Mononuclear cell (primary cell): ENCODE results near the gene SHROOM3. TPM values are rescaled to one million over a fixed set of nuclear protein-coding genes. Genes with fewer than 3 reads are reported as not detected.

Experiments
- H3K27me3 ChIP-seq: 2 replicates; pipeline ENCODE4 v1.6.0; 2011; ENCODE audit warnings: low read length, control low read depth; ENCODE audit not compliant: insufficient read depth
- H3K4me1 ChIP-seq: 2 replicates; pipeline ENCODE4 v1.5.1; 2011; ENCODE audit warnings: mild to moderate bottlenecking, low read length, control low read depth; ENCODE audit not compliant: insufficient read depth
- H3K4me3 ChIP-seq: 2 replicates; pipeline ENCODE4 v1.5.1; 2011; ENCODE audit warnings: mild to moderate bottlenecking, low read length, moderate library complexity
- H3K9me3 ChIP-seq: 2 replicates; pipeline ENCODE4 v1.5.1; 2011; ENCODE audit warnings: low read depth, mild to moderate bottlenecking, control low read depth, low read length
- total RNA-seq: library from RNA; depleted of rRNA; stranded (reverse); fragments of >200 nt; gene quantifications from one replicate; pipeline ENCODE4 v1.2.3, GENCODE V29; 2012

SHROOM3 gene
- total RNA-seq, 1 donor = 0.42 TPM

DNA sequence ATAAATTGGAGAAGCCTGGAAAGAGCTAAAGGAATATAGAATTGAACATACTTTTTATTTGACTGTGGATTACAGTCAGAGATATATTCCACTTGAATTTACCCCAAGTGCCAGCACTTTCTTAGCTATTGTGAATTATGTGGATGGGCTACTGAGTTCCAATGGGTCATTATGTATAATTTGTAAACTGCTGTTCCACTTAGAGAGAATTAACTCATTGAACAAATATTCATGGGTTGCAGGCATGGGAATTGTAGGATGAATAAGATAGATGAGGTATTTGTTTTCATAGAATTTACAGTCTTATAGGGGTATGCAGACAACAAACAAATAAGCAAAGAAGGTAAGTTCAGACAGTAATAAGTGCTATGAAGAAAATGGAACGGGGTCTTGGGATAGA is 195.7 kb downstream of the SHROOM3 start:
- Histone ChIP-seq H3K27me3 (no peaks in the 10 kb centered on the region), H3K4me1 (no peaks in the 10 kb centered on the region), H3K4me3 (no peak overlapping the region), H3K9me3 (no peaks in the 10 kb centered on the region)

DNA sequence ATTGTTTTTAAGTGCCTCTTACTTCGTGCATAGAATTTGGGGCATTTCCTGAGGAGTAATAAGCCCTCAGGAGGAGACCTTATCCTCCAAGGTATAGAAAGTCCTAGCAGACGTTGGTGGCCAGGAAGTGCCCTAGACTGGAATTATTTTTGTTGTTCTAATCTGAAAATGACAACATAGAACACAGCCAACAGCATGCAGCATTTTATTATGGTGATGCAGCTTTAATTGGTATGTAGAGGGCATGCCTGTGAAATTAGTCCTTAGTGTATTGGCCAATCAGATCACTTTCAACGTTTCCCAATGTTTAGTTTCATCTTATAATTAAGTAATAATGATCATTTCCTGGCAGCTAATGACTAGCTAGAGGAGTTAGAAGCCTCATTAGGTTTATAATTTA is 199.2 kb downstream of the SHROOM3 start:
- Histone ChIP-seq H3K4me3 (no peak overlapping the region), H3K9me3 (no peaks in the 10 kb centered on the region), H3K27me3 (no peaks in the 10 kb centered on the region), H3K4me1 (no peaks in the 10 kb centered on the region)

DNA sequence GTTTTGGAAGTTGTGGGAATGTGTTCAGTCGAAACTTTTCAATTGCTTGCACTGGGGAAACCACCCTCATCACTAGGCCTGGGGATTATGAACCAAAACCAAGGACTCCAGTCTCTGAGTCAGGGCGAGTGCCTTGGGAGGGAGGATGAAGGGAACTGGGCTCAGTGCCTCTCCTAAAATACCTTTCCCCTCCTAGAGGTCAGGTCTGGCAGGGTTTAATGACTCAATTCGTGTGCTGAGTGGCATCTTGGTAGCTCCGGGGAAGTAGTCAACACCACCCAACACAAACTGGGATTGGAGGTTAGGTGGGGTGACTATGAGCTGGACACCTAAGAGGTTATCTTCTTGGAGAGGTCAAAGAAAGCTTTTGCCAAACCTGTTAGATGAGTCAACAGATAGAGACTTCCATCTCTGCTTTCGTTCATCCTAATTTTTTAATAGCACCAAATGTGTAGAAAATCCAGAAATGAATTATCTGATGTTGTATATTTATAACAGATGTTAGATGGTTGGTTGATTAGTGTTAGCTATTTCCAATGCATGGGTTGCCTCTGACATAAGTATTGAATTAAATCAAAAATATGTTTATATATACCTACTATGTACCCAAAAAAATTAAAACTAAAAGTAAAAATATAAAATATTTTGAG is 202.8 kb downstream of the SHROOM3 start:
- H3K4me3 ChIP-seq = no peak overlapping the region
- no peaks in the 10 kb centered on the region for H3K9me3 ChIP-seq
- no peaks in the 10 kb centered on the region for H3K27me3 ChIP-seq
- H3K4me1 ChIP-seq = no peaks in the 10 kb centered on the region

DNA sequence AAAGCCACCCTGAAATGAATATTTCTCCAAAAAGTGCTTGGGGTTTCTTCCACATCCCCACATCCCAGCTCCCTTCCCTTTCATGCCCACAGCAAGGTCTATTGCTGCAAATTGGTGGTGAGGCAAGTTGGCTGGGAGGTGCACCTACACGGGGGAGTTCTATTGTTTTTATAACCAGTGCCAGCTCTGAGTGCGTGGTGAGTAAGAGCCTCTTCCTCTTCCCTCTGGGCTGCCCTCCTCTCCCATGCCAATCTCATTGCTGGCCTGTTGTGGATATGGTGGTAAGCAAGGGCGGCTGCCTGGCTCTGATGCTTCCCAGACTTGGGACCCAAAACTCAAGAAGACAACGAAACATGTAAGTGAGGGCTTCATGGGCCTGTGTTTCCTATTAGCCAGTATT is 204.3 kb downstream of the SHROOM3 start:
- no peak overlapping the region for H3K4me3 ChIP-seq
- no peaks in the 10 kb centered on the region for H3K4me1 ChIP-seq
- no peaks in the 10 kb centered on the region for H3K9me3 ChIP-seq
- no peaks in the 10 kb centered on the region for H3K27me3 ChIP-seq

DNA sequence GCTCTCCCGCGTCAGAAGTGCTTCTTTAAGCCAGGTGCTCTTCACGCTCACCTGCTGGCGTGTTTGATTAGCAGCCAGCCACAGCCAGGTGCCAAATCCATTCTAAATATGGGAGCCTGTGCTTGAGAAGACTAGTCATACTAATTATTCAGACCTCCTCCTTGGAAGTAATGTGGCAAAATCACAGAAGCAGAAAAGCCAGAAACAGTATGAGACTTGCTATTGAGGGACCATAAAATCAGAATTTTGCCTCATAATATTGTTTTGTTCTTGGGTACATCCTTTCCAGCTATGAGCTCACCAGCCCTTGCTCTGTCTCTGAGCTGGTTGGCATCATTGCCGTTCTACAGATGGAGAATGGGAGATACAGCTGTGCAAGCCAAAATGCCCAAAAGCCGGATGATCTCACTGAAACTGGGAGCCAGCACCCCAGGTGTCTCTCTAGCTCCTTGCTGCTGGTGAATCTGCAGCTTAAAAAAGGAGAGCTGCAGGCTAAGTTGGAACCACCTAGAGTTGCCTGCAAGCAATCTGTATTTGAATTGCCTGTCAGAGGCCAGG is 205.4 kb downstream of the SHROOM3 start:
- Histone ChIP-seq H3K27me3 (no peaks in the 10 kb centered on the region), H3K9me3 (no peaks in the 10 kb centered on the region), H3K4me3 (no peak overlapping the region), H3K4me1 (no peaks in the 10 kb centered on the region)

DNA sequence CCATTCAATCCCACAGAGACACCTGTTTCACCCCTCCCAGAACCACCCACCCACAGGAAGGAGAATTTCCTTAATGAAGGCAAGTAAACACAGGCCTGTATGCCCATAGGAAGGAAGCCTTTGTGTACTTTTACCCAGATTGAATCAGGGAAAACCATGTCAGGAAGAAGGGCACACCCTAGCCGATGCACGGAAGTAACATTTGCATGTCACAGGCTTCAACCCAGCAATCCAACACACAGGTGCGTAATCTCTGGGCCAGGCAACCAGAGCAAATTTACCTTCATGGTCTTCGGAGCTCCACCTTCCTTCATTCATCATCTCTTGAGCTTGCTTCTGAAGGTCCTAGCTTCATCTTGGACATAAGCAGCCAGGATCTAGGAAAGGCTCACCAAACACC is 206.3 kb downstream of the SHROOM3 start:
- Histone ChIP-seq H3K9me3 (no peaks in the 10 kb centered on the region), H3K4me3 (no peak overlapping the region), H3K4me1 (no peaks in the 10 kb centered on the region), H3K27me3 (no peaks in the 10 kb centered on the region)

DNA sequence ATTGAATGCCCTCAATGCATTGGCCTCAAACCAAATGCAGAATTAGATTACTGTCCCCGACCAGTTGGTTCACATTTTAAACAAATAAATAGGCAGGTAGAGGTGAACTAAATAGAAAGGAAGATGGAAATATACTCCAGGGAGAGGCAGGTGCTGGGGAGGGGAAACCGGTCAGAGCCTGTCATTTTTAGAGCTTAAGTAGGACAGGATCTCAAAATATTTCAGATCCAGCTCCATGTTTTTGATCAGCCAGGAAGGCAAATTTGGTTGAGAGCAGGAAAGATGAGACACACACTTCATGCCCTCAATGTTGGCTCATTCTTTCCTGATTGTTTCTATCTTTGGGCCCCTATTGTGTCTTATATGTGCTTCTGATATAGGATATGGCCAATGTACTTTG is 206.7 kb downstream of the SHROOM3 start:
- Histone ChIP-seq H3K9me3 (no peaks in the 10 kb centered on the region), H3K4me3 (no peak overlapping the region), H3K4me1 (no peaks in the 10 kb centered on the region), H3K27me3 (no peaks in the 10 kb centered on the region)

DNA sequence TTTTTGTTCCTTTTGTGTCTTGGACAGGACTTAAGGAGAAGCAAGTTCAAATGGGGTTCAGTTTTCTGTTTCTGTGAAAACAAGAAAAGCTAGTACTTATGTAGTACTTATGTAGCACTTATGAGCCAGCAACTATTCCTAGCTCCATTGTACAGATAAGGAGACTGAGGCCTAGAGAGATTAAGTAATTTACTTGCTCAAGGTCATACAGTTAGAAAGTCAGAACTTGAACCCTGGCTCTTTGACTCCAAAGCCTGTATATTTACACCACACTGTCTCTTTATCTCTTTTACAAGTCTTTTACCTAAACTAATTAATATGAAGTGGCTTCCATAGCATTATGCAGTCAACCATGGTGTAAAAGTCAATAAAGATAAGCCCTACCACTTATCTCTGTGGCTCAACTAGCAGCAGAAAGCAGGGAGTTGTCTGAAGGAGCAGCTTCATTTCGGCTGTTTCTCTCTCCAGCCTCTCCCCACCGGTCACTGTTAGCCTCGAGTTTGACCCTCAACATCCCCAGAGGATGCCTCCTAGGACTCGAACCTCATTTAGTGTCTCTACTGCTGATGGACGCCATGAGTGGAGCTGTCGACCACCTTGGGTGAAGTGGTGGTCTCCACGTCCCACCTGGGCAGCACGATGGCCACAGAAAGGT is 209.9 kb downstream of the SHROOM3 start:
- no peaks in the 10 kb centered on the region for H3K4me1 ChIP-seq
- no peaks in the 10 kb centered on the region for H3K27me3 ChIP-seq
- H3K4me3 ChIP-seq = no peak overlapping the region
- H3K9me3 ChIP-seq = no peaks in the 10 kb centered on the region

DNA sequence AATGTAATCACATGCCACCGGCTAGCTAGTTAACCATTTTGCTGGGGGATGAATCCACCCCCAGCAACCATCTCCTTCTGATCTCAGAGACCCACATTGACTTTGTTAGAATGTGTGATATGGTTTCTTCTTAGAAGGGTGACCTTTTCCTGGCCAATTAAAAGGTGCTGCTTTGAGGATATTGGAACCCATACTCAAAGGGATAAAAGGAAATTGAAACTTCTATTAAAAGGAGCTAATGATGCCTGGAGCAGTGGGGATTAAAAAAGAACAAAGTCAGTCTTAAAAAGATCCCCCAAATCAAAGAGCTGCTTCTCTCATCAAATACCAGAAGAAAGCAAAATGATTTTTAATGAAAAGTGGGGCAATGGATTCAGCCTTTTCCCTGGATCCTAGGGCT is 214.1 kb downstream of the SHROOM3 start:
- no peak overlapping the region for H3K4me3 ChIP-seq

DNA sequence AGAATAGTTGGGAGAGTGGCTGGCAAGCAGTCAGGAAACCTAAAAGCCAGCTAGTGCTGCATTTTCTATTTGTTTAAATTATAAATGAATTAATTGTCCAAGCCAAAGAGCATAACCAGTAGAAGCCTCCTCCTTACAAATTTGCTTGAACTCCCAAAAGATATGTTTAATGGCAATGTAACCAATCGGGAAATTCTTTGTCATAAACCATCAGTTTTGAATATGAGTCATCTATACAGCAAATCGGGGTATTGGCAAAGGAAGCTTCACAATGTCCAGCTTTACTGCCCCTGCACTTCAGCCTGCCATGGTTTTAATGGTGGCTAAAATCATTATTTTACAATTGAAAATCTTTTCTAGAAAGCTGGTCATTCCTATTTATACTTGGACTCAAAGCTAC is 216.6 kb downstream of the SHROOM3 start:
- no peaks in the 10 kb centered on the region for H3K4me1 ChIP-seq
- no peak overlapping the region for H3K4me3 ChIP-seq
- no peaks in the 10 kb centered on the region for H3K27me3 ChIP-seq
- H3K9me3 ChIP-seq = no peaks in the 10 kb centered on the region

More for the DNA sequence above, 214.1 kb downstream of the SHROOM3 start:
- Histone ChIP-seq H3K27me3 (no peaks in the 10 kb centered on the region), H3K4me1 (no peaks in the 10 kb centered on the region), H3K9me3 (no peaks in the 10 kb centered on the region)

DNA sequence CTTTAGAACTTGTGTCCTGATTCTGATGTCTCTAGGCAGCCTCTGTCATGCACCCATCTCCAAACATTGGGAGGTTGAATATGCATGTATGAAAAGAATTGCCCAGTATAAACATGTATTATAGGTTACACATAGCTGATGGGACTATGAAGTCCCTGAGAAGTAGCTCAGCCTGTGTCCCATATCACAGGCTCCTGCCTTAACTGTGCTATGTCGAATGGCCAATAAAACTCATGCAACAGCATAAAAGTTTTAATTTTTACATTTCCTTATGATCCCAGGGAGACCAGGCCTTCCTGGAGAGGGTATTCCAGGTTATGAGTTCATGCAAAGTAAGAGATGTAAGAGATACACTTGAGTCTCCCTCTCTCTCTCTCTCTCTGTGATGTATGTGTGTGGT is 217.4 kb downstream of the SHROOM3 start:
- no peaks in the 10 kb centered on the region for H3K27me3 ChIP-seq
- no peak overlapping the region for H3K4me3 ChIP-seq
- no peaks in the 10 kb centered on the region for H3K9me3 ChIP-seq

DNA sequence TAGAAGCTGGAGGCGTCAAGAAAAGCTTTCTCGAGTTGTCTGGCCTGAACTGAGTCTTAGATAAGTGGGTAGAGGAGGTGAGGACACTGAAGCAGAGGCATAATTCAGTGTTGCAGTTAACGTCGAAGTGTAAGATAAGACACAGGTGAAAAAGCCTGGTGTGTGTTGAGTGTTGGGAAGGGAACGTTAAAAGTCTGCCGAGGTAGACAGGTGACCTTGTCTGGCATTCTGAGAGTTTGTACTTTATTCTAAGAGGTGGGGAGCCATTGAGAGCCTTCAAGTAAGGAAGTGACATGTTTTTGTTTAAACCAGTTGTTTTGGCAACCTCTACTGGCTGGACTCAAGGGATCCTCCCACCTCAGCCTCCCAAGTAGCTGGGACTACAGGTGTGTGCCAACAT is 219.1 kb downstream of the SHROOM3 start:
- H3K4me3 ChIP-seq = no peak overlapping the region
- H3K9me3 ChIP-seq = no peaks in the 10 kb centered on the region

More for the DNA sequence above, 217.4 kb downstream of the SHROOM3 start:
- H3K4me1 ChIP-seq = no peaks in the 10 kb centered on the region

DNA sequence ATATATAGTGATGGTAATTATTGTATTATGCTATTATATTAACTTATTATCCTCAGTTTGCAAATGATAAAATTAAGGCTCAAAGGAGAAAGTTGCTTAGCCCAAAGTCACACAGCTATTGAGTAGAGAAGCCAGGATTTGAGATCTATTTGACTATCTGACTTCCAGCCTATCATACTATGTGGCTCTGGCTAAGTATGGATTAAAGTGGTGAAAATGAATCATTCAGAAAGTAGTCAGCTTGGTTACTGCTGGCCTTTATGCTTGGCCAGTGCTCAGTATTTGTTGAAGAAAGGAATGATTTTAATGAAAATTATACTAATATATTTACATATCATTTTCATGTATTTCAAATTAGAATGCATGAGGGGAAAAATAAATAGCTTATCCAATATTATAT is 219.8 kb downstream of the SHROOM3 start:
- Histone ChIP-seq H3K9me3 (no peaks in the 10 kb centered on the region), H3K27me3 (no peaks in the 10 kb centered on the region), H3K4me1 (no peaks in the 10 kb centered on the region), H3K4me3 (no peak overlapping the region)

More for the DNA sequence above, 219.1 kb downstream of the SHROOM3 start:
- H3K27me3 ChIP-seq = no peaks in the 10 kb centered on the region
- H3K4me1 ChIP-seq = no peaks in the 10 kb centered on the region

DNA sequence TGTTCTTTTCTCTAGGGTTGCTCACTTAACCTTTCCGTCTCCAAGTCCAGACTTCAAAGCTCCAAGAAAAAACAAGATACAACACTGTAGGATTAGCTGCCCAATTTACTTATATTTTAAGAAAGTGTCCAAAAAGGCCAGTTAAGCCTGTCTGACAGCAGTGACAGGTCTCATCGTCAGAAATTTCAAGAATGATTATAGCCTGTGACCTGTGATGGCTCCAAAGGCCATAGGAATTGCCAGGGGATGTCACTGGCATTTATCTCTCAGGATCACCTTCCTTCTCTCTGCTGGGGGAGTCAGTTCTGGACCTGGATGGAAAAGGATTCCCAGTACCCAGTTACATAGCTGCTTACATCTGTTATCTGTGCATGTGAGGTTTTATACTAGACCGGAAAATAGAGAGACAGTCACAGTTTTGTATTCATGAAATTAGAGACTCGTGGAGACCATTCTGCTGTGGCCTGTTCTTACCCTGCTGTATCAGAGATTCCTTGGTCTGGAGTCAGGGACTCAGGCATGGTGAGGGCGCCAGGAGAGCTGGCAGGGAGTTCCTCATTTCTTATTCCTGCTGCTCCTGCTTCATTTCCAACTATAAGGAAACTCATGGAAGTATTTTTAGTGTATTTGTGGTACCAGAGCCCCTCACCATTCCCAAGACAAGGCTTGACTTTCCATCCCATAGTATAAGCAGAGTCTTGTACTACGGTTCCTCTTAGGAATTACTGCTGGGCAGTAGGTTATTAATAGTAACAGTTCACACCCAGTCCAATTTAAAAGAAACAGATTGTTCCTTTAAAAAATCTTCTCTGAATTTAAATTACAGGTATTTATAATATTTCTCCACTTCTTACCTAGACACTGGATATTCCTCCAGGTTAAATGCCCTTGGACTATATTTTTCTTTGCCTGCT is 220.8 kb downstream of the SHROOM3 start:
- H3K27me3 ChIP-seq = no peaks in the 10 kb centered on the region
- no peaks in the 10 kb centered on the region for H3K9me3 ChIP-seq
- H3K4me3 ChIP-seq = no peak overlapping the region
- no peaks in the 10 kb centered on the region for H3K4me1 ChIP-seq

DNA sequence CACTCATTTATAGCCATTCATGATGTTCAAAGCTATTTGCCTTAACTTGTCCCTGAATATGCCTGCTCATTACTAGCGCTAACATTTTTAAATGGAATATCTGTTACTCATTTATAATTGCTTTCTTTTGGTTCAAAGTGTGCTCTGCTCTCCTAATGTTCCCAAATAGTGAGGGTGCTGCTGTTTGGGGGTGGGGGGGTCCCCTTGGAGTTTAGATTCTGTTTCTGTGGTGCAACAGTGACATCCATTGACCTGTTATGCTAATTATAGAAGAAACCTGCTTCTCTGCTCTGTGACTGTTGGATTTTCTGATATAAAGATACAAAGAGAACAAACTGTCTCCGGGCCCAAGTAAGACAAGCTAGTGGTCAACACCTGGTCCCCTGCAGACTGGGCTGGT is 222.4 kb downstream of the SHROOM3 start:
- Histone ChIP-seq H3K27me3 (no peaks in the 10 kb centered on the region), H3K9me3 (no peaks in the 10 kb centered on the region), H3K4me3 (no peak overlapping the region), H3K4me1 (no peaks in the 10 kb centered on the region)
